Sigmoid colon (tissue), 3 donors: ENCODE data around the gene TMTC2.

Source experiments
- CTCF ChIP-seq, 4 experiments: fragments of 450-650 bp in 3 of 4; fragments of 200-600 bp in 1 of 4; IDR thresholded peaks; one replicate each; pipeline ENCODE4 v1.5.1; 2016 to 2019; ENCODE audit warnings: antibody characterized with exemption in 4 of 4, mild to moderate bottlenecking in 3 of 4, moderate library complexity in 2 of 4
- POLR2A ChIP-seq, 2 donors: fragments of 450-650 bp; IDR thresholded peaks; one replicate each; pipeline ENCODE4 v1.6.1; 2016; ENCODE audit warnings: antibody characterized with exemption in 2 of 2, mild to moderate bottlenecking in 2 of 2, moderate library complexity in 2 of 2

GRCh38 chr12:82723891-82724290, 37.2 kb downstream of the TMTC2 start:
- no peak for TF ChIP-seq CTCF (IDR thresholded peaks at IDR 0.05)
- TF ChIP-seq POLR2A (IDR thresholded peaks at IDR 0.05), result no peak
